Pancreas (tissue), 10 donors: ENCODE data around the gene GLTP. TPM values are rescaled to one million over a fixed set of nuclear protein-coding genes. Genes with fewer than 3 reads are reported as not detected.

Source experiments
- ATAC-seq, 4 donors: fragments of 200-7000 bp; cut with Tn5 transposase; one replicate each; pipeline versions ENCODE4 v1.8.0 to v1.9.1; 2020; ENCODE audit warnings: mild to moderate bottlenecking in 4 of 4, moderate library complexity in 4 of 4
- DNase-seq, 6 donors: peaks; one replicate each; pipeline ENCODE4 v3.0.0-alpha.2; 2020
- FAIRE-seq: peaks from 2 replicates; lab custom pipeline; 2012; peaks lifted over from hg19 to GRCh38; lab: Jason Lieb, UNC
- H3K27ac ChIP-seq, 4 donors: fragments of 200-600 bp; sonication (generic); 1 replicate in 3 of 4; 2 replicates in 1 of 4; pipeline versions ENCODE4 v1.5.0 to v1.8.0; 2020
- H3K27me3 ChIP-seq, 4 donors: fragments of 200-600 bp; one replicate each; pipeline ENCODE4 v1.8.0; 2021
- H3K36me3 ChIP-seq, 3 donors: fragments of 200-600 bp; sonication (generic) in 1 of 3; one replicate each; pipeline versions ENCODE4 v1.5.0 to v1.8.0; 2020 to 2021
- H3K4me1 ChIP-seq, 3 donors: fragments of 200-600 bp; one replicate each; pipeline ENCODE4 v1.8.0; 2021
- H3K4me3 ChIP-seq, 4 donors: fragments of 200-600 bp; sonication (generic) in 2 of 4; one replicate each; pipeline versions ENCODE4 v1.5.0 to v1.8.0; 2020 to 2021
- H3K9me3 ChIP-seq, 4 donors: fragments of 200-600 bp; one replicate each; pipeline ENCODE4 v1.8.0; 2021
- CTCF ChIP-seq, 4 donors: fragments of 200-600 bp; sonication (generic) in 3 of 4; IDR thresholded peaks; one replicate each; pipeline versions ENCODE4 v1.5.0 to v1.8.0; 2021; ENCODE audit warnings: antibody characterized with exemption in 4 of 4
- WGBS, 2 donors: extraction: QIAGEN DNeasy Blood & Tissue Kit; methylation state at CpG; one replicate each; pipeline ENCODE4 v1.1.7; 2013; 5-methylcytosine and 5-hydroxymethylcytosine counted together
- intact Hi-C, 3 donors: fragments of 100-400 bp; cut with DNase I; formaldehyde crosslinking; loops; one replicate each; pipeline versions ENCODE4 v1.11.1 to v1.14.2; 2022
- polyA plus RNA-seq, 2 donors: library from polyadenylated mRNA; stranded (reverse); fragments of 200-250 nt; gene quantifications; one replicate each; pipeline ENCODE4 v1.2.3, GENCODE V29; 2013
- total RNA-seq, 6 donors: library from RNA; stranded (reverse); fragmentation: NEBNext Ultra II Directional in 4 of 6; extraction: Animal tissue kit (Norgen Biotek cat#: 25700) in 4 of 6; gene quantifications; one replicate each; pipeline versions ENCODE4 v1.2.1 to v1.2.4, GENCODE V29; 2021 to 2023
- donor health status: healthy with polysubstance abuse.
- donor health status: DM: no; HTN: no; CAD: no; lungs with moderate emphysema.
- donor health status: DM: no; HTN: no; CAD: no.
- donor health status: control.
- donor health status: control.
- donor health status: Bipolar disorder and iron deficiency.
- donor health status: DM: yes; HTN: yes; CAD: no.
- donor health status: DM: no; HTN: no; CAD: no.
- donor health status: DM: no; HTN: no; CAD: no.
- donor health status: DM: yes; HTN: yes; CAD: no.

Gene GLTP
- total and polyA plus RNA-seq, 8 donors, result 14.7 to 24.9 (median 16.8) TPM

GRCh38 chr12:109833307-109834189, 46.8 kb downstream of the GLTP start, which contains the start of gene TRPV4:
TSS of gene TRPV4 (minus strand) at chr12:109833398. CDS start at chr12:109814796, 18,602 bp downstream.
- Histone ChIP-seq H3K4me1 (peaks cover 0 to 25% (median 4%) of the 10 kb centered on the region in 3 donors), H3K9me3 (no peaks in the 10 kb centered on the region), H3K27me3 (no peaks in the 10 kb centered on the region), H3K36me3 (no peaks in the 10 kb centered on the region), H3K27ac (no peak within 1 kb of the TSS), H3K4me3 (peak within 1 kb of the TSS; percentile 38 to 82 (median 58))
- DNase-seq (peak in 3 of 6 donors; percentile 27 to 82 (median 46)), FAIRE-seq (no peak), ATAC-seq (peak; percentile 66 to 86 (median 76))
- TF ChIP-seq CTCF (IDR thresholded peaks at IDR 0.05), result no peak
- 17 to 21% methylated on average over 56 to 67 of the region's 67 CpGs for WGBS, 2 donors
- intact Hi-C loops, result no loop called here

- FAIRE-seq (no peak), ATAC-seq (peak in 2 of 4 donors; percentile 22 to 36), DNase-seq (no peak)
- Histone ChIP-seq H3K36me3 (no peaks in the 10 kb centered on the region), H3K4me1 (peaks cover 0 to 25% (median 4%) of the 10 kb centered on the region in 3 donors), H3K9me3 (no peaks in the 10 kb centered on the region), H3K4me3 (peak overlapping the region; percentile 38 to 82 (median 58)), H3K27ac (no peak overlapping the region), H3K27me3 (no peaks in the 10 kb centered on the region)
- TF ChIP-seq CTCF (IDR thresholded peaks at IDR 0.05), result no peak
- intact Hi-C loops, result no loop called here
- 9 to 14% methylated on average over 31 of the region's 31 CpGs for WGBS, 2 donors
Observed at GRCh38 chr12:109832541-109833306, 47.6 kb downstream of the GLTP start.

GRCh38 chr12:109831929-109832328, 48.4 kb downstream of the GLTP start:
- 39 to 48% methylated on average over 9 of the region's 9 CpGs for WGBS, 2 donors
- Histone ChIP-seq H3K4me3 (peak overlapping the region in 2 of 4 donors; percentile 41 to 82), H3K4me1 (peaks cover 0 to 25% (median 4%) of the 10 kb centered on the region in 3 donors), H3K27me3 (no peaks in the 10 kb centered on the region), H3K9me3 (no peaks in the 10 kb centered on the region), H3K36me3 (no peaks in the 10 kb centered on the region), H3K27ac (no peak overlapping the region)
- FAIRE-seq (no peak), DNase-seq (no peak), ATAC-seq (peak in 1 of 4 donors; percentile 13)
- TF ChIP-seq CTCF (IDR thresholded peaks at IDR 0.05), result no peak
- intact Hi-C loops, result no loop called here

- intact Hi-C loops, result no loop called here
- peaks cover 0 to 25% (median 4%) of the 10 kb centered on the region in 3 donors for H3K4me1 ChIP-seq
- no peaks in the 10 kb centered on the region for H3K36me3 ChIP-seq
- DNase-seq (no peak), FAIRE-seq (no peak), ATAC-seq (no peak)
- H3K27me3 ChIP-seq, result no peaks in the 10 kb centered on the region
- no peak overlapping the region for H3K27ac ChIP-seq
- WGBS, 2 donors, result 65 to 72% methylated on average over 6 of the region's 6 CpGs
- peak overlapping the region in 1 of 4 donors; percentile 82 for H3K4me3 ChIP-seq
- no peaks in the 10 kb centered on the region for H3K9me3 ChIP-seq
- TF ChIP-seq CTCF (IDR thresholded peaks at IDR 0.05), result no peak
Observed at GRCh38 chr12:109831365-109831764, 49.0 kb downstream of the GLTP start.
